Activated naive CD4-positive, alpha-beta T cell treated with anti-CD3 and anti-CD28 coated beads for 36 hours (primary cell): ENCODE data around the gene GABRR3. TPM values are rescaled to one million over a fixed set of nuclear protein-coding genes. Genes with fewer than 3 reads are reported as not detected.
"Not testable (repeated sequence)": the region's sequence is repeated elsewhere in the genome, so short reads cannot be mapped to it uniquely, and the experiment has no call there.

Source experiments
- CTCF ChIA-PET: fragments of 350-600 bp; sonication (Branson Sonifier 250); formaldehyde crosslinking; loops from one replicate; lab custom pipeline; 2021; ENCODE audit warnings: antibody characterized with exemption; lab: Charles Lee
- DNase-seq: peaks from one replicate; pipeline ENCODE4 v3.0.0-alpha.2; 2020
- H3K27ac Mint-ChIP-seq: one replicate; pipeline ENCODE4 v1.8.0; 2021; ENCODE audit warnings: mild to moderate bottlenecking, mixed read lengths
- H3K27me3 Mint-ChIP-seq: one replicate; pipeline ENCODE4 v1.8.0; 2021; ENCODE audit warnings: low read depth, mixed read lengths
- H3K36me3 Mint-ChIP-seq: one replicate; pipeline ENCODE4 v1.8.0; 2021; ENCODE audit warnings: low read depth, mixed read lengths
- H3K4me1 Mint-ChIP-seq: one replicate; pipeline ENCODE4 v1.8.0; 2021; ENCODE audit warnings: low read depth, mixed read lengths
- H3K4me3 Mint-ChIP-seq: one replicate; pipeline ENCODE4 v1.8.0; 2021; ENCODE audit warnings: mild to moderate bottlenecking, moderate library complexity, mixed read lengths
- H3K9me3 Mint-ChIP-seq: one replicate; pipeline ENCODE4 v1.8.0; 2021; ENCODE audit warnings: mixed read lengths
- intact Hi-C: fragments of 100-400 bp; cut with micrococcal nuclease; formaldehyde crosslinking; loops from one replicate; pipeline ENCODE4 v1.15.1; 2023
- total RNA-seq, 2 experiments: library from RNA; stranded (reverse); gene quantifications; one replicate each; pipeline ENCODE4 v1.2.3, GENCODE V29; 2021

Gene GABRR3
- total RNA-seq, 2 experiments from 2014 or later = not detected

GRCh38 chr3:98020412-98020811 is 14.7 kb downstream of the GABRR3 start:
- DNase-seq = no peak
- Mint-ChIP-seq H3K36me3 (no peaks in the 10 kb centered on the region), H3K27ac (no peak overlapping the region), H3K4me3 (no peak overlapping the region), H3K4me1 (peaks cover 5% of the 10 kb centered on the region), H3K9me3 (no peaks in the 10 kb centered on the region), H3K27me3 (no peaks in the 10 kb centered on the region)
- intact Hi-C loops = loop anchor here (5.0 kb wide), 1 partner anchor 1158 kb away; no protein-coding TSS in a partner anchor
- CTCF ChIA-PET = interaction anchor here (0.6 to 4.9 kb wide), 9 partner anchors 11 to 1158 kb away, joined by 3 to 77 read pairs (median 5); no protein-coding TSS in a partner anchor

- no peak for DNase-seq
- CTCF ChIA-PET = no interaction called here
- Mint-ChIP-seq H3K36me3 (no peaks in the 10 kb centered on the region), H3K27ac (no peak overlapping the region), H3K9me3 (no peaks in the 10 kb centered on the region), H3K27me3 (no peaks in the 10 kb centered on the region), H3K4me1 (peaks cover 4% of the 10 kb centered on the region), H3K4me3 (no peak overlapping the region)
- intact Hi-C loops = no loop called here
Measured at GRCh38 chr3:98018301-98018700, 16.8 kb downstream of the GABRR3 start.

GRCh38 chr3:98014268-98014585 is 20.9 kb downstream of the GABRR3 start:
- H3K4me3 Mint-ChIP-seq = no peak overlapping the region
- intact Hi-C loops = no loop called here
- H3K27ac Mint-ChIP-seq = no peak overlapping the region
- no peaks in the 10 kb centered on the region for H3K9me3 Mint-ChIP-seq
- CTCF ChIA-PET = interaction anchor here (0.8 to 1.6 kb wide), 2 partner anchors 10 to 222 kb away, joined by 3 to 4 read pairs; no protein-coding TSS in a partner anchor
- no peaks in the 10 kb centered on the region for H3K27me3 Mint-ChIP-seq
- no peaks in the 10 kb centered on the region for H3K4me1 Mint-ChIP-seq
- no peaks in the 10 kb centered on the region for H3K36me3 Mint-ChIP-seq
- DNase-seq = no peak

GRCh38 chr3:98013411-98014267 is 21.5 kb downstream of the GABRR3 start:
- H3K4me1 Mint-ChIP-seq = peaks cover 5% of the 10 kb centered on the region
- no peaks in the 10 kb centered on the region for H3K36me3 Mint-ChIP-seq
- H3K27ac Mint-ChIP-seq = no peak overlapping the region
- no peaks in the 10 kb centered on the region for H3K9me3 Mint-ChIP-seq
- H3K27me3 Mint-ChIP-seq = no peaks in the 10 kb centered on the region
- CTCF ChIA-PET = interaction anchor here (0.8 to 7.9 kb wide), 3 partner anchors 9 to 221 kb away, joined by 3 to 44 read pairs (median 4); no protein-coding TSS in a partner anchor
- no peak for DNase-seq
- intact Hi-C loops = no loop called here
- H3K4me3 Mint-ChIP-seq = no peak overlapping the region

GRCh38 chr3:98012979-98013378 is 22.1 kb downstream of the GABRR3 start:
- H3K9me3 Mint-ChIP-seq = no peaks in the 10 kb centered on the region
- H3K27ac Mint-ChIP-seq = no peak overlapping the region
- DNase-seq = no peak
- H3K4me3 Mint-ChIP-seq = no peak overlapping the region
- no peaks in the 10 kb centered on the region for H3K27me3 Mint-ChIP-seq
- H3K4me1 Mint-ChIP-seq = peaks cover 5% of the 10 kb centered on the region
- intact Hi-C loops = no loop called here
- no peaks in the 10 kb centered on the region for H3K36me3 Mint-ChIP-seq
- CTCF ChIA-PET = interaction anchor here (7.9 kb wide), 1 partner anchor 9 kb away, joined by 44 read pairs; no protein-coding TSS in a partner anchor

GRCh38 chr3:98010883-98011449 is 24.1 kb downstream of the GABRR3 start:
- peaks cover 11% of the 10 kb centered on the region for H3K4me1 Mint-ChIP-seq
- intact Hi-C loops, H3K9me3 Mint-ChIP-seq, DNase-seq, H3K27me3 Mint-ChIP-seq, H3K27ac Mint-ChIP-seq, H3K4me3 Mint-ChIP-seq, H3K36me3 Mint-ChIP-seq: not testable (repeated sequence)
- CTCF ChIA-PET = interaction anchor here (0.6 to 7.9 kb wide), 2 partner anchors 11 to 206 kb away, joined by 3 to 44 read pairs; no protein-coding TSS in a partner anchor

GRCh38 chr3:98010194-98010882 is 24.8 kb downstream of the GABRR3 start:
- Mint-ChIP-seq H3K4me3 (no peak overlapping the region), H3K4me1 (peaks cover 11% of the 10 kb centered on the region), H3K27ac (no peak overlapping the region), H3K27me3 (no peaks in the 10 kb centered on the region), H3K36me3 (no peaks in the 10 kb centered on the region), H3K9me3 (no peaks in the 10 kb centered on the region)
- DNase-seq = no peak
- CTCF ChIA-PET = interaction anchor here (0.6 to 7.9 kb wide), 2 partner anchors 12 to 206 kb away, joined by 3 to 44 read pairs; no protein-coding TSS in a partner anchor
- intact Hi-C loops = no loop called here

- Mint-ChIP-seq H3K4me1 (peaks cover 11% of the 10 kb centered on the region), H3K4me3 (no peak overlapping the region), H3K36me3 (no peaks in the 10 kb centered on the region), H3K9me3 (no peaks in the 10 kb centered on the region), H3K27ac (no peak overlapping the region), H3K27me3 (no peaks in the 10 kb centered on the region)
- CTCF ChIA-PET = interaction anchor here (0.7 to 7.9 kb wide), 2 partner anchors 13 to 212 kb away, joined by 4 to 44 read pairs; no protein-coding TSS in a partner anchor
- no peak for DNase-seq
- intact Hi-C loops = no loop called here
Measured at GRCh38 chr3:98008855-98009254, 26.3 kb downstream of the GABRR3 start.

- Mint-ChIP-seq H3K4me1 (peaks cover 16% of the 10 kb centered on the region), H3K4me3 (no peak overlapping the region), H3K27ac (no peak overlapping the region), H3K9me3 (no peaks in the 10 kb centered on the region), H3K27me3 (no peaks in the 10 kb centered on the region), H3K36me3 (no peaks in the 10 kb centered on the region)
- intact Hi-C loops = no loop called here
- CTCF ChIA-PET = no interaction called here
- DNase-seq = no peak
Measured at GRCh38 chr3:98005438-98005837, 29.7 kb downstream of the GABRR3 start.

GRCh38 chr3:98004721-98005120 is 30.4 kb downstream of the GABRR3 start:
- H3K4me3 Mint-ChIP-seq = no peak overlapping the region

GRCh38 chr3:98003306-98003969 is 31.7 kb downstream of the GABRR3 start:
- Mint-ChIP-seq H3K27me3 (no peaks in the 10 kb centered on the region), H3K36me3 (no peaks in the 10 kb centered on the region), H3K4me1 (peaks cover 12% of the 10 kb centered on the region), H3K27ac (no peak overlapping the region), H3K4me3 (no peak overlapping the region), H3K9me3 (no peaks in the 10 kb centered on the region)
- CTCF ChIA-PET = interaction anchor here (1.1 kb wide), 1 partner anchor 13 kb away, joined by 3 read pairs; no protein-coding TSS in a partner anchor
- no peak for DNase-seq
- intact Hi-C loops = no loop called here

More at GRCh38 chr3:98004721-98005120, 30.4 kb downstream of the GABRR3 start:
- Mint-ChIP-seq H3K36me3 (no peaks in the 10 kb centered on the region), H3K27ac (no peak overlapping the region), H3K4me1 (peaks cover 16% of the 10 kb centered on the region), H3K9me3 (no peaks in the 10 kb centered on the region), H3K27me3 (no peaks in the 10 kb centered on the region)
- intact Hi-C loops = no loop called here
- CTCF ChIA-PET = no interaction called here
- DNase-seq = no peak
